H9 (cell line): ENCODE results near the gene TMEM131. TPM values are rescaled to one million over a fixed set of nuclear protein-coding genes. Genes with fewer than 3 reads are reported as not detected.

ENCODE experiments used
- DNase-seq: peaks from one replicate; pipeline ENCODE4 v3.0.0-alpha.2; 2017
- H2AFZ ChIP-seq: one replicate; pipeline ENCODE4 v1.6.1; 2013; ENCODE audit warnings: mild to moderate bottlenecking, low read length, control low read depth, moderate library complexity
- H2AK5ac ChIP-seq: 2 replicates; pipeline ENCODE4 v1.6.1; 2013; ENCODE audit warnings: low read length, control low read depth, mixed read lengths; ENCODE audit not compliant: insufficient read length
- H2BK120ac ChIP-seq: one replicate; pipeline ENCODE4 v1.6.1; 2013; ENCODE audit warnings: low read depth, mild to moderate bottlenecking, low read length, control low read depth, inconsistent platforms; ENCODE audit not compliant: poor library complexity, severe bottlenecking
- H2BK12ac ChIP-seq: 2 replicates; pipeline ENCODE4 v1.6.1; 2013; ENCODE audit warnings: low read length, control low read depth, mixed read lengths, low read depth; ENCODE audit not compliant: insufficient read length
- H2BK15ac ChIP-seq: 2 replicates; pipeline ENCODE4 v1.6.1; 2013; ENCODE audit warnings: low read depth, low read length, control low read depth
- H2BK20ac ChIP-seq: one replicate; pipeline ENCODE4 v1.6.1; 2013; ENCODE audit warnings: low read depth, mild to moderate bottlenecking, low read length, control low read depth, inconsistent platforms; ENCODE audit not compliant: poor library complexity, severe bottlenecking
- H2BK5ac ChIP-seq: 2 replicates; pipeline ENCODE4 v1.6.1; 2013; ENCODE audit warnings: low read length, control low read depth, mixed read lengths; ENCODE audit not compliant: insufficient read length
- H3K14ac ChIP-seq: 2 replicates; pipeline ENCODE4 v1.6.1; 2013; ENCODE audit warnings: low read length, control low read depth; ENCODE audit not compliant: insufficient read depth
- H3K18ac ChIP-seq: 2 replicates; pipeline ENCODE4 v1.6.1; 2013; ENCODE audit warnings: low read depth, mild to moderate bottlenecking, mixed read lengths, low read length, control low read depth; ENCODE audit not compliant: insufficient read length
- H3K23ac ChIP-seq: 2 replicates; pipeline ENCODE4 v1.6.1; 2013; ENCODE audit warnings: low read length, control low read depth, mixed read lengths, low read depth; ENCODE audit not compliant: insufficient read length
- H3K23me2 ChIP-seq: 2 replicates; pipeline ENCODE4 v1.6.1; 2013; ENCODE audit warnings: low read depth, mild to moderate bottlenecking, mixed read lengths, low read length, control low read depth; ENCODE audit not compliant: insufficient read length, poor library complexity, severe bottlenecking
- H3K27ac ChIP-seq: 2 replicates; pipeline ENCODE4 v1.5.1; 2013; ENCODE audit warnings: low read length, control low read depth, mixed read lengths, low read depth; ENCODE audit not compliant: insufficient read length
- H3K27me3 ChIP-seq: 2 replicates; pipeline ENCODE4 v1.6.1; 2013; ENCODE audit warnings: low read length, control low read depth, inconsistent platforms; ENCODE audit not compliant: insufficient read depth
- H3K4ac ChIP-seq: 2 replicates; pipeline ENCODE4 v1.6.1; 2013; ENCODE audit warnings: low read depth, mild to moderate bottlenecking, control low read depth, inconsistent platforms, low read length, moderate library complexity
- H3K4me1 ChIP-seq: 2 replicates; pipeline ENCODE4 v1.6.1; 2013; ENCODE audit warnings: low read length, control low read depth, inconsistent platforms; ENCODE audit not compliant: insufficient read depth
- H3K4me2 ChIP-seq: 2 replicates; pipeline ENCODE4 v1.6.1; 2013; ENCODE audit warnings: low read length, control low read depth, mixed read lengths; ENCODE audit not compliant: insufficient read length, insufficient read depth
- H3K56ac ChIP-seq: 2 replicates; pipeline ENCODE4 v1.6.1; 2013; ENCODE audit warnings: low read depth, mild to moderate bottlenecking, mixed read lengths, low read length, control low read depth; ENCODE audit not compliant: insufficient read length
- H3K79me1 ChIP-seq: 2 replicates; pipeline ENCODE4 v1.6.1; 2013; ENCODE audit warnings: low read depth, mild to moderate bottlenecking, moderate library complexity, low read length, control low read depth, inconsistent platforms; ENCODE audit not compliant: insufficient read depth, poor library complexity, severe bottlenecking
- H3K79me2 ChIP-seq: 2 replicates; pipeline ENCODE4 v1.6.1; 2013; ENCODE audit warnings: low read length, control low read depth, inconsistent platforms; ENCODE audit not compliant: insufficient read depth
- H3K9ac ChIP-seq: 2 replicates; pipeline ENCODE4 v1.6.1; 2013; ENCODE audit warnings: low read length, control low read depth, mixed read lengths; ENCODE audit not compliant: insufficient read length; ENCODE audit errors: extremely low read depth
- H3K9me3 ChIP-seq: one replicate; pipeline ENCODE4 v1.6.1; 2013; ENCODE audit warnings: low read depth, low read length, inconsistent platforms; ENCODE audit not compliant: control insufficient read depth
- H3T11ph ChIP-seq: one replicate; pipeline ENCODE4 v1.6.1; 2013; ENCODE audit warnings: mild to moderate bottlenecking, low read length, control low read depth, inconsistent platforms
- H4K20me1 ChIP-seq: one replicate; pipeline ENCODE4 v1.6.1; 2013; ENCODE audit not compliant: control insufficient read depth, insufficient read length, insufficient read depth
- H4K5ac ChIP-seq: 2 replicates; pipeline ENCODE4 v1.6.1; 2013; ENCODE audit warnings: low read depth, mild to moderate bottlenecking, mixed read lengths, low read length, control low read depth; ENCODE audit not compliant: insufficient read length
- H4K8ac ChIP-seq: replicated peaks from 2 replicates; pipeline ENCODE4 v1.6.1; 2013; ENCODE audit warnings: low read length, control low read depth, mixed read lengths, low read depth; ENCODE audit not compliant: insufficient read length
- H4K91ac ChIP-seq: 2 replicates; pipeline ENCODE4 v1.6.1; 2013; ENCODE audit warnings: low read depth, mild to moderate bottlenecking, moderate library complexity, mixed read lengths, low read length, control low read depth; ENCODE audit not compliant: insufficient read length
- H3K27ac Mint-ChIP-seq, 3 experiments: 2 replicates in 2 of 3; 3 replicates in 1 of 3; pipeline ENCODE4 v1.8.0; 2020 to 2021; ENCODE audit warnings: mixed read lengths in 3 of 3, mild to moderate bottlenecking in 1 of 3, moderate library complexity in 1 of 3
- H3K27me3 Mint-ChIP-seq: 2 replicates; pipeline ENCODE4 v1.8.0; 2021; ENCODE audit warnings: low read depth, mild to moderate bottlenecking, moderate library complexity, mixed read lengths
- H3K36me3 Mint-ChIP-seq, 3 experiments: 2 replicates in 2 of 3; 3 replicates in 1 of 3; pipeline ENCODE4 v1.8.0; 2020 to 2021; ENCODE audit warnings: low read depth in 3 of 3, mixed read lengths in 3 of 3; ENCODE audit not compliant: insufficient read depth in 1 of 3
- H3K4me1 Mint-ChIP-seq, 2 experiments: 2 replicates each; pipeline ENCODE4 v1.8.0; 2020; ENCODE audit warnings: mixed read lengths in 2 of 2
- H3K4me3 Mint-ChIP-seq, 2 experiments: 2 replicates in 1 of 2; 3 replicates in 1 of 2; pipeline ENCODE4 v1.8.0; 2020 to 2021; ENCODE audit warnings: mild to moderate bottlenecking in 2 of 2, mixed read lengths in 2 of 2, moderate library complexity in 1 of 2
- H3K9me3 Mint-ChIP-seq, 2 experiments: 2 replicates in 1 of 2; 3 replicates in 1 of 2; pipeline ENCODE4 v1.8.0; 2020; ENCODE audit warnings: mild to moderate bottlenecking in 2 of 2, mixed read lengths in 2 of 2, moderate library complexity in 1 of 2
- CTCF ChIP-seq: fragments of 200-600 bp; sonication (generic); conservative IDR thresholded peaks from 3 replicates; pipeline ENCODE4 v1.8.0; 2021; ENCODE audit warnings: antibody characterized with exemption, mild to moderate bottlenecking
- WGBS: extraction: QIAGEN DNeasy Blood & Tissue Kit; methylation state at CpG from one replicate; pipeline ENCODE4 v1.1.7; 2013; ENCODE audit warnings: missing lambda C conversion rate, low lambda C conversion rate, mixed read lengths; ENCODE audit not compliant: insufficient read length; ENCODE audit errors: extremely low coverage; 5-methylcytosine and 5-hydroxymethylcytosine counted together
- total RNA-seq: library from RNA; stranded (reverse); gene quantifications from 2 replicates; pipeline ENCODE4 v1.2.1, GENCODE V29; 2021

Gene TMEM131
- total RNA-seq, 1 experiment from 2014 or later: 20.9 TPM

- Histone ChIP-seq H3K18ac (no peak overlapping the region), H4K5ac (no peak overlapping the region), H3K23ac (no peak overlapping the region), H3K79me1 (no peaks in the 10 kb centered on the region), H2BK20ac (no peak overlapping the region), H2BK5ac (no peak overlapping the region), H3K4me1 (no peaks in the 10 kb centered on the region), H3K27me3 (no peaks in the 10 kb centered on the region), H3K9me3 (no peaks in the 10 kb centered on the region), H3T11ph (no peak overlapping the region), H4K8ac (no peak overlapping the region), H2AK5ac (no peak overlapping the region), H3K79me2 (no peaks in the 10 kb centered on the region), H2BK15ac (no peak overlapping the region), H2BK12ac (no peak overlapping the region), H4K91ac (no peak overlapping the region), H3K27ac (no peak overlapping the region), H2BK120ac (no peak overlapping the region), H2AFZ (no peak overlapping the region), H3K4ac (no peak overlapping the region), H3K14ac (no peak overlapping the region), H3K56ac (no peak overlapping the region), H4K20me1 (no peaks in the 10 kb centered on the region), H3K4me2 (no peak overlapping the region), H3K23me2 (no peaks in the 10 kb centered on the region), H3K9ac (no peak overlapping the region)
- H3K4me1 Mint-ChIP-seq: peaks cover 0 to 15% of the 10 kb centered on the region in 2 experiments
- no peak for DNase-seq
- peaks cover 0 to 13% (median 12%) of the 10 kb centered on the region in 3 experiments; a peak in 5 of 7 replicates for H3K36me3 Mint-ChIP-seq
- H3K27ac Mint-ChIP-seq: 0 out of 7 replicates have a peak overlapping the region, but pooled peaks of 1 of the 3 experiments have one; percentile 14
- no peaks in the 10 kb centered on the region for H3K27me3 Mint-ChIP-seq
- no peak for TF ChIP-seq CTCF
- H3K4me3 Mint-ChIP-seq: no peak overlapping the region
- H3K9me3 Mint-ChIP-seq: no peaks in the 10 kb centered on the region
- WGBS: no CpG with 5 or more reads among the region's 2 CpGs
Measured at GRCh38 chr2:97816411-97816810, 179.3 kb downstream of the TMEM131 start.
